Measurements from ENCODE around the gene NIPAL3.

- TF ChIP-seq EZH2 (IDR thresholded peaks at IDR 0.05; ENCODE audit: insufficient read depth, poor library complexity, severe bottlenecking) (no peak), EZH2phosphoT487 (IDR thresholded peaks at IDR 0.05; ENCODE audit: insufficient read depth, low read depth) (no peak)
Observed at GRCh38 chr1:24373044-24373443, 42.6 kb upstream of the NIPAL3 start.

Data from GM23248 (cell line).